GM12878 (cell line): ENCODE measurements around the gene ZPBP. TPM values are rescaled to one million over a fixed set of nuclear protein-coding genes. Genes with fewer than 3 reads are reported as not detected.

Experiments
- ATAC-seq: fragments of 200-7000 bp; cut with Tn5 transposase; 3 replicates; pipeline ENCODE4 v1.9.1; 2020; ENCODE audit warnings: mild to moderate bottlenecking, moderate library complexity
- BruUV-seq: library from RNA; stranded (reverse); fragments of 400-500 nt; replicated peaks from 2 replicates; lab custom pipeline; 2021; lab: Mats Ljungman, UMichigan
- CTCF ChIA-PET: fragments of 300-600 bp; sonication (Branson Sonifier 250); formaldehyde crosslinking; extraction: SDS; loops from one replicate; lab custom pipeline; 2021; ENCODE audit warnings: inconsistent platforms; lab: Yijun Ruan, JAX
- POLR2A ChIA-PET: fragments of 350-600 bp; formaldehyde crosslinking; extraction: SDS; loops from one replicate; lab custom pipeline; 2021; ENCODE audit warnings: inconsistent platforms; lab: Charles Lee
- RAD21 ChIA-PET: fragments of 300-600 bp; sonication (Branson Sonifier 250); formaldehyde crosslinking; loops from one replicate; lab custom pipeline; 2023; ENCODE audit warnings: antibody characterized with exemption; ENCODE audit not compliant: unreplicated experiment; lab: Charles Lee
- SMC1A ChIA-PET: fragments of 300-600 bp; sonication (Branson Sonifier 250); formaldehyde crosslinking; loops from one replicate; lab custom pipeline; 2023; ENCODE audit not compliant: unreplicated experiment, uncharacterized antibody; lab: Charles Lee
- DNase-seq: peaks from one replicate; pipeline ENCODE4 v3.0.0-alpha.2; 2011; ENCODE audit warnings: low read depth, low spot score
- FAIRE-seq: peaks from 3 replicates; lab custom pipeline; 2011; peaks lifted over from hg19 to GRCh38; lab: Jason Lieb, UNC
- H2AFZ ChIP-seq: 2 replicates; pipeline ENCODE4 v1.6.0; 2011; ENCODE audit warnings: low read depth, low read length, control low read depth; ENCODE audit not compliant: control insufficient read depth
- H3K27ac ChIP-seq: 2 replicates; pipeline ENCODE4 v1.5.1; 2011; ENCODE audit warnings: control low read depth; ENCODE audit not compliant: control insufficient read depth, insufficient read depth
- H3K27me3 ChIP-seq, 2 experiments: replicated peaks in 1 of 2; 2 replicates each; pipeline versions ENCODE4 v1.6.0 to v1.6.1; 2011; ENCODE audit warnings: low read length in 1 of 2; ENCODE audit not compliant: control insufficient read depth in 2 of 2, insufficient read depth in 2 of 2
- H3K36me3 ChIP-seq, 2 experiments: 2 replicates each; pipeline ENCODE4 v1.5.1; 2011; ENCODE audit warnings: low read length in 1 of 2; ENCODE audit not compliant: control insufficient read depth in 2 of 2, insufficient read depth in 2 of 2
- H3K4me1 ChIP-seq: 2 replicates; pipeline ENCODE4 v1.6.1; 2011; ENCODE audit warnings: mild to moderate bottlenecking, low read length, moderate library complexity, mixed read lengths; ENCODE audit not compliant: control insufficient read depth, insufficient read depth
- H3K4me2 ChIP-seq: 2 replicates; pipeline ENCODE4 v1.6.0; 2011; ENCODE audit warnings: control low read depth; ENCODE audit not compliant: control insufficient read depth, insufficient read depth
- H3K4me3 ChIP-seq: fragments of 200-600 bp; sonication (generic); 2 replicates; pipeline ENCODE4 v1.5.1; 2016
- H3K79me2 ChIP-seq: 2 replicates; pipeline ENCODE4 v1.6.0; 2011; ENCODE audit warnings: low read length; ENCODE audit not compliant: control insufficient read depth, insufficient read depth
- H3K9ac ChIP-seq: 2 replicates; pipeline ENCODE4 v1.8.0; 2011; ENCODE audit warnings: low read length, control low read depth, mixed read lengths; ENCODE audit not compliant: control insufficient read depth, insufficient read depth
- H3K9me3 ChIP-seq: replicated peaks from 3 replicates; pipeline ENCODE4 v1.5.1; 2011; ENCODE audit warnings: mild to moderate bottlenecking, low read length; ENCODE audit not compliant: control insufficient read depth, insufficient read depth
- H4K20me1 ChIP-seq: 2 replicates; pipeline ENCODE4 v1.6.0; 2011; ENCODE audit not compliant: control insufficient read depth, insufficient read depth
- BACH1 ChIP-seq: fragments of 450-650 bp; IDR thresholded peaks from 2 replicates; pipeline ENCODE4 v1.6.1; 2017; ENCODE audit warnings: mild to moderate bottlenecking, borderline replicate concordance
- E2F8 ChIP-seq: fragments of 450-650 bp; IDR thresholded peaks from 2 replicates; pipeline ENCODE4 v1.6.1; 2018; ENCODE audit warnings: mild to moderate bottlenecking, low read depth, moderate library complexity; ENCODE audit not compliant: partially characterized antibody
- EP300 ChIP-seq, 2 experiments: fragments of 150-350 bp in 1 of 2; IDR thresholded peaks; 2 replicates each; pipeline ENCODE4 v1.6.1; 2011 to 2012; ENCODE audit warnings: low read depth in 2 of 2, low read length in 2 of 2, borderline replicate concordance in 1 of 2, improper control_type of control experiment in 1 of 2, inconsistent platforms in 1 of 2; ENCODE audit not compliant: control insufficient read depth in 1 of 2
- EZH2 ChIP-seq: IDR thresholded peaks from 2 replicates; pipeline ENCODE4 v1.6.1; 2012; ENCODE audit warnings: low read depth, mild to moderate bottlenecking, control low read depth, inconsistent platforms, low read length, borderline replicate concordance; ENCODE audit not compliant: control insufficient read depth
- FOS ChIP-seq: IDR thresholded peaks from 3 replicates; pipeline ENCODE4 v1.6.1; 2011; ENCODE audit warnings: borderline replicate concordance; ENCODE audit not compliant: insufficient read length; ENCODE audit errors: extremely low read depth
- HCFC1 ChIP-seq: fragments of 150-350 bp; IDR thresholded peaks from 2 replicates; pipeline ENCODE4 v1.6.1; 2014; ENCODE audit warnings: low read length
- HSF1 ChIP-seq: fragments of 150-350 bp; IDR thresholded peaks from 2 replicates; pipeline ENCODE4 v1.6.1; 2014; ENCODE audit warnings: mild to moderate bottlenecking, low read depth, low read length
- NR2C1 ChIP-seq: fragments of 450-650 bp; IDR thresholded peaks from 2 replicates; pipeline ENCODE4 v1.6.1; 2017; ENCODE audit warnings: antibody characterized with exemption, mild to moderate bottlenecking, moderate library complexity
- POLR2AphosphoS2 ChIP-seq: IDR thresholded peaks from 2 replicates; pipeline ENCODE4 v1.6.1; 2011; ENCODE audit warnings: low read depth, mild to moderate bottlenecking, low read length, improper control_type of control experiment, moderate library complexity
- RUNX3 ChIP-seq: IDR thresholded peaks from 2 replicates; pipeline ENCODE4 v1.6.1; 2012; ENCODE audit warnings: low read length, inconsistent platforms
- SMAD5 ChIP-seq: IDR thresholded peaks from 2 replicates; pipeline ENCODE4 v1.6.1; 2016; ENCODE audit warnings: antibody characterized with exemption, low read depth
- SMARCA5 ChIP-seq: fragments of 450-650 bp; IDR thresholded peaks from 2 replicates; pipeline ENCODE4 v1.6.1; 2017; ENCODE audit warnings: mild to moderate bottlenecking
- STAT3 ChIP-seq: IDR thresholded peaks from 2 replicates; pipeline ENCODE4 v1.6.1; 2011; ENCODE audit warnings: low read depth, low read length, improper control_type of control experiment
- ZNF217 ChIP-seq: fragments of 450-650 bp; IDR thresholded peaks from 2 replicates; pipeline ENCODE4 v1.6.1; 2017; ENCODE audit warnings: antibody characterized with exemption, mild to moderate bottlenecking
- ZNF622 ChIP-seq: fragments of 450-650 bp; IDR thresholded peaks from 2 replicates; pipeline ENCODE4 v1.6.1; 2017; ENCODE audit warnings: mild to moderate bottlenecking, inconsistent platforms
- WGBS: methylation state at CpG from one replicate; pipeline ENCODE4 v1.1.6; 2016; ENCODE audit warnings: low lambda C conversion rate; ENCODE audit not compliant: insufficient replicate concordance, insufficient coverage; ENCODE audit errors: missing lambda C conversion rate; 5-methylcytosine and 5-hydroxymethylcytosine counted together
- in situ Hi-C: fragments of 300-500 bp; cut with MboI; formaldehyde crosslinking; loops from 9 replicates; pipeline ENCODE4 v1.14.3; 2018; ENCODE audit warnings: mixed read lengths
- intact Hi-C: fragments of 100-400 bp; cut with micrococcal nuclease; formaldehyde crosslinking; loops from one replicate; pipeline ENCODE4 v1.14.2; 2022; ENCODE audit not compliant: unreplicated experiment
- polyA plus RNA-seq, 11 experiments: library from polyadenylated mRNA; depleted of rRNA in 4 of 11; unstranded in 6 of 11; stranded (reverse) in 5 of 11; fragments of >200 nt; fragmentation: Nextera tagmentation in 4 of 11; fragmentation: Illumina TruSeq in 1 of 11; extraction: Ambion mirVana in 4 of 11; extraction: Trizol in 1 of 11; gene quantifications; 1 replicate in 1 of 11; 2 replicates in 10 of 11; pipeline versions ENCODE4 v1.2.1 to v1.2.3, GENCODE V29; 2011 to 2016; ENCODE audit warnings: inconsistent platforms in 2 of 11, missing spikeins in 2 of 11, low read depth in 1 of 11
- total RNA-seq, 4 experiments: library from RNA; depleted of rRNA in 3 of 4; stranded (reverse); fragments of >200 nt in 3 of 4; fragmentation: Illumina TruSeq in 1 of 4; extraction: Trizol in 1 of 4; gene quantifications; 2 replicates each; pipeline versions ENCODE4 v1.2.1 to v1.2.3, GENCODE V29; 2013 to 2021
- TF ChIP-seq, protein P1 (sequence below): fragments of 450-650 bp; IDR thresholded peaks from 2 replicates; pipeline ENCODE4 v1.6.1; 2016; ENCODE audit warnings: mild to moderate bottlenecking, moderate library complexity, borderline replicate concordance

The ZPBP gene
- total and polyA plus RNA-seq, 10 of the 15 experiments (the other 5 are each of a cell fraction or from before 2014, with no cell fraction given) = not detected

- TF ChIP-seq E2F8 = no peak
- no peak for TF ChIP-seq SMARCA5
- no peak for TF ChIP-seq EZH2
- no peak for TF ChIP-seq EP300 (IDR thresholded peaks at IDR 0.05; ENCODE audit: borderline replicate concordance in 1 of 2, control insufficient read depth in 1 of 2, low read depth in 2 of 2, low read length in 2 of 2)
- no peak for TF ChIP-seq FOS
- TF ChIP-seq, all 136 proteins: peak for 0
Observed at GRCh38 chr7:49937608-49938007, 155.4 kb downstream of the ZPBP start (continued).

DNA sequence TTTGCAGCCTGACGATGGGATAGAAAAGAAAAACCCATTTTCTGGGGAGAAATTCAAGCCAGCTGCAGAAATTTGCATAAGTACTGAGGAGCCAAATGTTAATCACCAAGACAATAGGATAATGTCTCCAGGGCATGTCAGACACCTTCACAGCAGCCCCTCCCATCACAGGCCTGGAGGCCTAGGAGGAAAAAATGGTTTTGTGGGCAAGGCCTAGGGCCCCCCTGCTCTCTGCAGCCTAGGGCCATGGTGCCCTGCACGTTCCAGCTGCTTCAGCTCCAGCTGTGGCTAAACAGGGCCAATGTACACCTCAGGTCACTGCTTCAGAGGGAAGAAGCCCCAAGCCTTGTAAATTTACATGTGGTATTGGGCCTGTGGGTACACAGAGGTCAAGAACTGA lies 161.4 kb downstream of the ZPBP start:
- in situ Hi-C loops (no loop called here), intact Hi-C loops (no loop called here)
- WGBS = 17% methylated on average over 2 of the region's 2 CpGs
- Histone ChIP-seq H3K27me3 (no peaks in the 10 kb centered on the region), H3K4me1 (no peaks in the 10 kb centered on the region), H3K79me2 (no peaks in the 10 kb centered on the region), H3K4me3 (no peak overlapping the region), H3K9ac (no peak overlapping the region), H3K36me3 (no peaks in the 10 kb centered on the region), H4K20me1 (no peaks in the 10 kb centered on the region), H2AFZ (no peak overlapping the region), H3K27ac (no peak overlapping the region), H3K4me2 (no peak overlapping the region), H3K9me3 (peaks cover 1% of the 10 kb centered on the region; the same call in 1 of the 3 replicates)
- FAIRE-seq (no peak), ATAC-seq (no peak), DNase-seq (no peak)
- ChIA-PET CTCF (no interaction called here), POLR2A (no interaction called here), RAD21 (no interaction called here), SMC1A (no interaction called here)
- no TSS peak for BruUV-seq
- TF ChIP-seq EZH2 (no peak), HCFC1 (no peak), NR2C1 (no peak), STAT3 (no peak), ZNF217 (no peak), BACH1 (no peak), ZNF622 (no peak), HSF1 (no peak), RUNX3 (no peak), SMAD5 (no peak), POLR2AphosphoS2 (no peak)
- TF ChIP-seq, protein P1, sequence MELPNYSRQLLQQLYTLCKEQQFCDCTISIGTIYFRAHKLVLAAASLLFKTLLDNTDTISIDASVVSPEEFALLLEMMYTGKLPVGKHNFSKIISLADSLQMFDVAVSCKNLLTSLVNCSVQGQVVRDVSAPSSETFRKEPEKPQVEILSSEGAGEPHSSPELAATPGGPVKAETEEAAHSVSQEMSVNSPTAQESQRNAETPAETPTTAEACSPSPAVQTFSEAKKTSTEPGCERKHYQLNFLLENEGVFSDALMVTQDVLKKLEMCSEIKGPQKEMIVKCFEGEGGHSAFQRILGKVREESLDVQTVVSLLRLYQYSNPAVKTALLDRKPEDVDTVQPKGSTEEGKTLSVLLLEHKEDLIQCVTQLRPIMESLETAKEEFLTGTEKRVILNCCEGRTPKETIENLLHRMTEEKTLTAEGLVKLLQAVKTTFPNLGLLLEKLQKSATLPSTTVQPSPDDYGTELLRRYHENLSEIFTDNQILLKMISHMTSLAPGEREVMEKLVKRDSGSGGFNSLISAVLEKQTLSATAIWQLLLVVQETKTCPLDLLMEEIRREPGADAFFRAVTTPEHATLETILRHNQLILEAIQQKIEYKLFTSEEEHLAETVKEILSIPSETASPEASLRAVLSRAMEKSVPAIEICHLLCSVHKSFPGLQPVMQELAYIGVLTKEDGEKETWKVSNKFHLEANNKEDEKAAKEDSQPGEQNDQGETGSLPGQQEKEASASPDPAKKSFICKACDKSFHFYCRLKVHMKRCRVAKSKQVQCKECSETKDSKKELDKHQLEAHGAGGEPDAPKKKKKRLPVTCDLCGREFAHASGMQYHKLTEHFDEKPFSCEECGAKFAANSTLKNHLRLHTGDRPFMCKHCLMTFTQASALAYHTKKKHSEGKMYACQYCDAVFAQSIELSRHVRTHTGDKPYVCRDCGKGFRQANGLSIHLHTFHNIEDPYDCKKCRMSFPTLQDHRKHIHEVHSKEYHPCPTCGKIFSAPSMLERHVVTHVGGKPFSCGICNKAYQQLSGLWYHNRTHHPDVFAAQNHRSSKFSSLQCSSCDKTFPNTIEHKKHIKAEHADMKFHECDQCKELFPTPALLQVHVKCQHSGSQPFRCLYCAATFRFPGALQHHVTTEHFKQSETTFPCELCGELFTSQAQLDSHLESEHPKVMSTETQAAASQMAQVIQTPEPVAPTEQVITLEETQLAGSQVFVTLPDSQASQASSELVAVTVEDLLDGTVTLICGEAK = no peak
